Cortex of kidney (tissue), 1 donor: ENCODE measurements around the gene ZSWIM3.
"Not testable (repeated sequence)": the region's sequence is repeated elsewhere in the genome, so short reads cannot be mapped to it uniquely, and the experiment has no call there.

ENCODE experiments used
- DNase-seq: peaks from one replicate; lab custom pipeline; 2025; lab: John Stamatoyannopoulos, UW

ZSWIM3 gene

GRCh38 chr20:45857114-45857881, at the start of gene ZSWIM3, which contains the start of gene ACOT8:
ZSWIM3 (plus strand) TSS chr20:45857614; CDS start chr20:45857826, 212 bp downstream.
ACOT8 (minus strand) TSS chr20:45857392; CDS start chr20:45857315, 77 bp downstream.
- DNase-seq, result no peak

DNA sequence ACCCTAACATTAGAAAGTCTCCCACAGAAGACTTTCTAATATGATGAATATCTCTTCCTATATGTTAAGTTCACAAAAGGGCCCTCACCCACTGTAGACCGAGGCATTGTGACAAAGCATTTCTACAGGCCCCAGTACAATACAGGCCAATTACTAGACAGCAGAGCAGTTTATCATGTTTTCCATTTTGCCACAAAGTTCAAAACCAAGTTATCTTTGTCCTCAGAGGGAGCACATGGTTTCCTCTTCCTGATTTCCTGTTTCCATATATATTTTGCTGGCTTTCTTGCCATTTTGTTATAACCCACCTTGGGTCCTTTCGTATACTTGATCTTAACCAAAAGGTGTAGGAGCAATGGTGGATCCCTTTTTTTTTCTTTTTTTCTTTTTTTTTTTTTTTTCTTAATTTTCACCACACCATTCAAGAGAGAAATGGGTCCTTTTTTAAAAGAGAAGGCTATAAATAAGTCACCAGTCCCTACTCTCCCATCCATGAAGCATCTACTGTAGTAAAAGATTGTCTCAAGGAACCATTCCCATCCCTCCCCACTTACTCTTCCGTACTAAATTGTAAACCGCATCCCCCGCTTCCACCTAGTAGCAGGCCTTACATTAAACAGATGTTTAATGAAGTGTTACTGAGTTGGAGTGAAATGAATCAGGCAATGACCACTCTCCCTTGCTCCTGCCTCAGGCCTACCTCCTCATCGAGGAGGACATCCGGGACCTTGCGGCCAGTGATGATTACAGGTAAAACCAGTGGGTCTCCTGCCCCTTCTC, 47.0 kb upstream of the ZSWIM3 start:
- DNase-seq, result no peak

- peak; percentile 49 for DNase-seq
Observed at GRCh38 chr20:45812157-45813005, 45.0 kb upstream of the ZSWIM3 start, which contains the start of gene UBE2C. UBE2C (plus strand) TSS chr20:45812644; CDS start chr20:45812696, 52 bp downstream.

GRCh38 chr20:45813006-45813340, 44.4 kb upstream of the ZSWIM3 start:
- no peak for DNase-seq

GRCh38 chr20:45813489-45813888, 43.9 kb upstream of the ZSWIM3 start:
- no peak for DNase-seq

- DNase-seq, result no peak
Observed at GRCh38 chr20:45814314-45814713, 43.1 kb upstream of the ZSWIM3 start.

- DNase-seq, result no peak
Observed at GRCh38 chr20:45816951-45817350, 40.5 kb upstream of the ZSWIM3 start.

DNA sequence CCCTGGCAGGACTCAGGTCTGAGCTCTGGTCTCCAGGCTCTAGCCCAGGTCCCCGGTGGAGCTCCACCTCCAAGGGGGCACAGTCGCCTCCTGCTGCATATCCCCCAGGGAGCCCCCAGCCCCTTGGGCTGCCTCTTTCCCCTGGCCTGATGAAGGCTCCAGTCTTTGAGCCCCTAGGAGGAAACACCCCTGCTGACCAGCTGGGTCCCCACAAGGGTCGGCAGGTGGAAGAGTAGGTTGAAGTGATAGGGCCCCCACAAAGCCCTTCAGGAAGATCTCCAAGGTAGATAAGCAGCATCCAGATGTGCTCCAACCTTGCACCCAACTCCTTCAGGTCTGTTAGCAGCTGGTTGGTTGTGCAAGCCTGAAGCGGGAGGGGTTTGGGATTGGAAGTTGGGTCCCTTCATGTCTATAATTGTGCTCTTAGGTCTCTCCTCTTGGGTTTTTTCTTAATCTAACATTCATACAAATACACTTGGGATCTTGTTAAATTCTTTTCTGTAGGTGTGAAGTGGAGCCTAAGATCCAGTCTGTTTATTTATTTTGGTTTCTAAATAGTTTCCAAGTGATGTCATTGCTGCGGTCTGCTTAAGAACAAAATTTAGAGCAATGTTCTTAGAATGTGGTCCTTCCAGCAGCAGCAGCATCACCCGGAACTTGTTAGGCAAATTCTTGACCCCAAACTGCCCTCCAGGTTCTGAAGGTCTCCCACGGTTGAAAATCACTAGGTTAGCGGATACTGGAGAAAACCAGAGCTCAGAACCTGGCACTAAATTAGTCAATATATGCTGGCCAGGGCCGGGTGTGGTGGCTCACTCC, 39.8 kb upstream of the ZSWIM3 start:
- no peak for DNase-seq

- no peak for DNase-seq
Observed at GRCh38 chr20:45818239-45818638, 39.2 kb upstream of the ZSWIM3 start.

- no peak for DNase-seq
Observed at GRCh38 chr20:45819466-45819865, 37.9 kb upstream of the ZSWIM3 start.

GRCh38 chr20:45821947-45822346, 35.5 kb upstream of the ZSWIM3 start:
- DNase-seq, result no peak

DNA sequence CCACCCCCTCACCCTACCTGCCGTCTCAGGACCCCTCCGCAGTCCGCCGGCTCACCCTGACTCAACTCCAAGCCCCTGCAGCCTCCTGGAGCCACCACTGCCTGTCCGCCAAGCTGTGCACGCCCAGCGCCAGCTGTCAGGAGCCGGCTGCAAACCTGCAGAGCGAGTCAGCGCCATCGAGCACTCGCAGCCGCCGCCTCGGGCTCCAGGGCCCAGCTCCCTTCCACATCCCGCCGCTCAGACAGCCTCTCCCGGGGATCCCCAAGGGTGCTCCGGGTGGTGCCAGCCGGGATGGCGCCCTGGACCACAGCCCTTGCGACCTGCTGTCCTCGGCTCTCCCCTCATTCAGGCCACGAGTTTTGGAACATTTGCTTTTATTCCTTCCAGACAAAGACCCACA, 34.6 kb upstream of the ZSWIM3 start:
- DNase-seq, result no peak

GRCh38 chr20:45823949-45824835, 33.2 kb upstream of the ZSWIM3 start:
- DNase-seq, result no peak

- DNase-seq, result no peak
Observed at GRCh38 chr20:45826381-45827019, 30.9 kb upstream of the ZSWIM3 start.

GRCh38 chr20:45827030-45827652, 30.3 kb upstream of the ZSWIM3 start, which contains the start of gene TNNC2:
TNNC2 (minus strand) TSS chr20:45827312; CDS start chr20:45827248, 64 bp downstream.
- no peak for DNase-seq

DNA sequence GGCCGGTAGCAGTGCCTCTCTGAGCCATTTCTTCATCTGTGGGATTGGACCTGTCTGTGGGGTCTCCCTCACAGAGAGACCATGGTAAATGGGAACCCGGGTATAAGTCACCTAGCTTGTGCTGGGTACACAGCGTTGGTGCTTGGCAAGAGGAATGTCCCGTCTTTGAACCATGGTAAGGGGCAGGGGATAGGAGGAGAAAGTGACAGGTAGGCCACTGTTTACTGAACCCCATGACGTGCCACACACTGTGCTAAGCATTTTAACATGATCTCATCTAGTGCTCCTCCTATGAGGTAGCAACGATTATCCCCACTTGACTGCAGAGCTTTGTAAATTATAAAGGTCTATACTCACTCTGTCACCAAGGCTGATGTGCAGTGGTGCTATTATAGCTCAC, 29.7 kb upstream of the ZSWIM3 start:
- no peak for DNase-seq

- DNase-seq, result no peak
Observed at GRCh38 chr20:45828589-45828988, 28.8 kb upstream of the ZSWIM3 start.

DNA sequence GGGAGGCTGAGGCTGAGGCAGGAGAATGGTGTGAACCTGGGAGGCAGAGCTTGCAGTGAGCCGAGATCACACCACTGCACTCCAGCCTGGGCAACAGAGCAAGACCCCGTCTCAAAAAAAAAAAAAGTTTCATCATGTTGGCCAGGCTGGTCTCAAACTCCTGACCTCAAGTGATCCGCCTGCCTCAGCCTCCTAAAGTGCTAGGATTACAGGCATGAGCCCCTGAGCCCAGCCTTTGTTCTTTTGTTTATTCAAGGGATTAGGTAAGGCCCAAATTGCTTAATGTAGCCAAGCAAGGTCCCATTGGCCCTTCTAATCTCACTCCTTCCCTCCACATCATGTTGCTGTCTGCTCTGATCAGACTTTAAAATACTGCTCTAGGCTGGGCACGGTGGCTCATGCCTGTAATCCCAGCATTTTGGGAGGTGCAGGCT, 27.7 kb upstream of the ZSWIM3 start:
- not testable (repeated sequence) for DNase-seq

- DNase-seq, result no peak
Observed at GRCh38 chr20:45832619-45833018, 24.8 kb upstream of the ZSWIM3 start.
